HG03097 (cell line): Measurements from ENCODE around the gene CYP2U1.
"Not testable (repeated sequence)": the region's sequence is repeated elsewhere in the genome, so short reads cannot be mapped to it uniquely, and the experiment has no call there.

Experiments used
- ATAC-seq: cut with Tn5 transposase; IDR thresholded peaks from one replicate; pipeline ENCODE4 v1.9.1; 2021; ENCODE audit not compliant: unreplicated experiment, low FRiP score

Gene CYP2U1

DNA sequence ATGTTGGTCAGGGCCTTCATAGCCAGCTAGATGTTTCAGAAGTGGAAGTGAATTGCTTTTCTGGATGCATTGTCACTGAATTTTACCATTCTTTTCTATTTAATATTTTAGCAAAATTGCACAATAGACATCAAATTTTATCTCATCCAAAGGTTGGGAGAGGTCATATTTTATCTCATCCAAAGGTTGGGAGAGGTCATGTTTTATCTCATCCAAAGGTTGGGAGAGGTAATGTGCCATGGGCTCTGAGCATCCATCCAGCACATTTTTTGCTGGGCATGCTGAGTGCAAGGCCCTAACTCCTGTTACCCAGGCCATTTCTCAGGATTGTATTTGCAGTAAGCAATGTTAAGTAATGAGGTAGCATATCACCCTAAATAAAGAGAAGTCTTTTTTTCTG lies 14.7 kb upstream of the CYP2U1 start:
- no peak for ATAC-seq

DNA sequence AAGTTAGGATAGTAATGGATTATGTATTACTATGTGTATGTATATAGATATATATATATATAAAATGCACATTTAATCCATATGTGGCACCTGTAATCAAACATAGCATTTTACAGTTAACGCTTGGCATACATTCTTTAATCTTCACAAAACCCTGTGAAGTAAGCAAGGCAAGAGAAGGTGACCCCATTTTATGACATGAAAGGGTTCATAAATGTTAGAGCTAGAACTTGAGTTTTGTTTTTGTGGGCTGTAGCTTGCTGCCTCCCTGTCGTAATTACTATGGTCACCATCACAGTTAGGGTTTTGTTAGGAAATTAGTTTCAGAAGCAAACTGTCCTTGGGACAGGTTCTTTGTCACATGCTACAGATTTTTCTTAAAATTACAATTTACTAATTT lies 13.8 kb upstream of the CYP2U1 start:
- ATAC-seq: no peak

DNA sequence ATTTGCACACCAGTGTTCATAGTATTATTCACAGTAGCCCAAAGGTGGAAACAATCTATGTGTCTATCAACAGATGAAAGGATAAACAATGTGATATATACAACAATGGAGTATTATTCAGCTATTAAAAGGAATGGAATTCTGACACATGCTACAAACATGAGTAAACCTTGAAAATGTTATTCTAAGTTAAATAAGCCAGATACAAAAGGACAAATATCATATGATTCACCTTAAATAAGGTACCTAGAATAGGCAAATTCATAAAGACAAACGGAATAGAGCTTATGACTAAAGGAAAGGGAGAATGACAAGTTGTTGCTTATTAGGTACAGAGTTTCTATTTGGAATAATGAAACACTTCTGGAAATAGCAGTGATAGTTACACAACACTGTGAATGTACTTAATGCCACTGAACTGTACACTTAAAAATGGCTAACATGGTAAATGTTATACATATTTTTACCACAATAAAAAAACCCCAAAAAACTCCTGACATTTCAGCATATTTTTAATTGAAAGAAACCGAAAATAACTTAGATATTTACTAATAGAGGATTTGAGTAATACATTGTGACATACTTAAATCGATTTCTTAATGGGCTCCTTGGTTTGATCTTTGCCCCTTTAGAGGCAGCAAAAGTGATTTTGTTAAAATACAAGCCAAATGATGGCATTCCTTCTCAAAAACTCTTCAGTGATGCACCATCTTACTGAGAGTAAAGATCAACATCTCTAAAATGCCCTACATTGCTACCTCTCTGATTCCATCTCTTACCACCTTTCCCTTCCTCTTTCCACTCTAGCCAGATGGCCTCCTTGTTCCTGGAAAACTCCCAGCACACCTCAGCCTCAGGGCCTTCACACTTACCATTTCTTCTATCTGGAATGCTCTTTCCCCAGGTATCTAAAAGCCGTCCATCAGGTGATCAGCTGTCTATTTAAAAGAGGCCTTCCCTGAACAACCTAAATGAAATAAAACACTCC lies 8.6 kb upstream of the CYP2U1 start:
- no peak for ATAC-seq

DNA sequence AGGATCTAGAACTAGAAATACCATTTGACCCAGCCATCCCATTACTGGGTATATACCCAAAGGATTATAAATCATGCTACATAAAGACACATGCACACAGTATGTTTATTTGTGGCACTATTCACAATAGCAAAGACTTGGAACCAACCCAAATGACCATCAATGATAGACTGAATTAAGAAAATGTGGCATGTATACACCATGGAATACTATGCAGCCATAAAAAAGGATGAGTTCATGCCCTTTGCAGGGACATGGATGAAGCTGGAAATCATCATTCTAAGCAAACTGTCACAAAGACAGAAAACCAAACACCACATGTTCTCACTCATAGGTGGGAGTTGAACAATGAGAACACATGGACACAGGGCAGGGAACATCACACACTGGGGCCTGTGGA lies 5.6 kb upstream of the CYP2U1 start:
- ATAC-seq: not testable (repeated sequence)

DNA sequence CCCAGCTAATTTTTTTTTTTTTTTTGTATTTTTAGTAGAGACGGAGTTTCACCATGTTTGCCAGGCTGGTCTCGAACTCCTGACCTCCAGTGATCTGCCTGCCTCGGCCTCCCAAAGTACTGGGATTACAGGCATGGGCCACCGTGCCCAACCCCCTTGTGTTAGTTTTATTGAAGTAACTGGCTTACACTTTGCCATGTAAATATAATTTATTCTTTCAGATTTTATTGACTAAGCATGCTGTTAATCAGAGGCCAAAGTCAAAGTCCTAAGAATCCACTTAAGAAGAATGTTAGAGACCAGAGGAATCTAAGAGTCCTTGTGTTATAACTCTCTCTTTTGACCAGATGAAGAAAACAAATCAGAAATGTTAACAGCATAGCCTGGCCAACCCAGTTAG lies 4.5 kb upstream of the CYP2U1 start:
- ATAC-seq: not testable (repeated sequence)

DNA sequence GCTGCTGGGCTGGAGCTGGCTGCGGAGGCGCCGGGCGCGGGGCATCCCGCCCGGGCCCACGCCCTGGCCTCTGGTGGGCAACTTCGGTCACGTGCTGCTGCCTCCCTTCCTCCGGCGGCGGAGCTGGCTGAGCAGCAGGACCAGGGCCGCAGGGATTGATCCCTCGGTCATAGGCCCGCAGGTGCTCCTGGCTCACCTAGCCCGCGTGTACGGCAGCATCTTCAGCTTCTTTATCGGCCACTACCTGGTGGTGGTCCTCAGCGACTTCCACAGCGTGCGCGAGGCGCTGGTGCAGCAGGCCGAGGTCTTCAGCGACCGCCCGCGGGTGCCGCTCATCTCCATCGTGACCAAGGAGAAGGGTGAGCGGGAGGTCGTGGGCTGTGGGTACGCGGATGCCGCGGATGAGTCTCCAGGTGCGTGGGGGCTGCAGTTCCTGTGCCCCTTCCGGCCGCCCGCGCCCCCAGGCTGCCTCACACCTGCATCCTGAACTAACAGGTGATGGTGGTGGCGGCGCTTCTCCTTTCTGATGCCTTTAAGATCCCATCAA lies 499 bp downstream of the CYP2U1 start:
- ATAC-seq: peak; percentile 17

DNA sequence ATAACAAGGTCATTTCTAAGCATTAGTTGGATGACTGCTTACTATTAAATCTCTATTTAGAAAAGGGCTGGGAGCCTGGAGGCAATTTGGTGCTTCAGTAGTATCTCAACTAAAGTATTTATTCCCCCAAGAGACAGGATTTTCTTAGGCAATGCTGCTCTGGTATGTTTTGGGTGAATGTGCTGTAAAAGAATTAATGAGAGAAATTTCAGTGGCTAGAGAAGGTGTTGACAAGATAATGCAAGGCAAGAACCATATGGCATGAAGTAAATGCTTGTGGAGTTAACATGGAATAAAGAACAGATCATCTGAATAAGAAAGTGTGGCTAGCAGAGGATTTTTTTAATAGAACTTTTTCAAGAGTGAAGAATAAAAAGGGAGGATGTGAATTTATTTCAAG lies 3.9 kb downstream of the CYP2U1 start:
- ATAC-seq: no peak

DNA sequence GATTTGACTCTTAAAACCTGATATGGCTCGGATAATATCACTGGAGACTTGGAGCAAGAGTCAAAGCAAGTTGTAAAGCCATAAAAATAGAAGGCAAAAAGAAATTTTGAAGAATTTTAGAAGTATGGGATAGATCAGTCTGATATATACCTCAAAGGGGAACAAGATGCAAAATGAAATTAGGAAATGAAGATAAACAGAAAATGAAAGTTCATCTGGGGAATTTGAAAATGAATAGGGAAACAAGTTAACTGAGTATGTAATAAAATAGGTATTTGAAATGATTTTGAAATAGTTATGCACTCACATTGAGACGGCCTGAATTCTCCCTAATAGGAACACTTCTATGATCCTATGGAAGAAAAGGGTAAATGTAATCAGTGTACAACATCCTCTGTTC lies 5.7 kb downstream of the CYP2U1 start:
- no peak for ATAC-seq

DNA sequence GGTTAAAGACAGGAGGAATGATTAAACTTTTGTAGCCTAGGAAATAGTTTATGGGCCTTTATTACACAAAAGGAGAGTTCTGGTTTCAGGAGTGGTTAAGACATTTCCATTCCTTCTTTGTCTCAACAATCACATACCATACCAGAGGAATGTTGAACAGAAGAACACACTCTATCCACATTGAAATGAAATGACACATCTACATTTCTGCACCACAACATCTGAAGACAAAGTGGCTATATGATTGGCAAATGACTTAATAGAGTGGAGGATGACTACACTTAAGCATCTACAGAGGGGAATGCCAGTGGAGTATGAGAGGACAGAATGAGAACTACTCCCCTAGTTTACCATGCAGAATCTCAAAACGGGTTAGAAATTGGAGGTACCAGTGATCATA lies 8.0 kb downstream of the CYP2U1 start:
- no peak for ATAC-seq

DNA sequence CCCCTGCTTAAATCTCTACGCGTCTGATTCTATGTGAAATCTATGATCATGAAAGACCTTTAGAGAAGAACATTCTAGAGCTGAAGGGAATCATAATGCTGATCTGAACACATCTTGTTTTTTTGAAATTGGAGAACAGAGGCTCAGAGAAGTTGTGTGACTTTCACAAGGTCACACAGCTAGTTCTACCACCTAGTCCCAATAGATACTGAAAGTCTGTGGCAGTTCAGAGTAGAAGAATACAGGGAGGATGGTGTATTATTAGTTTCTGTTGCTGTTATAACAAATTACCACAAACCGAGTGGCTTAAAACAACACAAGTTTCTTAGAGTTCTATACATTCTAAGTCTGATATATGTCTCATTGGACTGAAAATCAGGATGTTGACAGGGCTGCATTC lies 14.5 kb downstream of the CYP2U1 start:
- no peak for ATAC-seq

DNA sequence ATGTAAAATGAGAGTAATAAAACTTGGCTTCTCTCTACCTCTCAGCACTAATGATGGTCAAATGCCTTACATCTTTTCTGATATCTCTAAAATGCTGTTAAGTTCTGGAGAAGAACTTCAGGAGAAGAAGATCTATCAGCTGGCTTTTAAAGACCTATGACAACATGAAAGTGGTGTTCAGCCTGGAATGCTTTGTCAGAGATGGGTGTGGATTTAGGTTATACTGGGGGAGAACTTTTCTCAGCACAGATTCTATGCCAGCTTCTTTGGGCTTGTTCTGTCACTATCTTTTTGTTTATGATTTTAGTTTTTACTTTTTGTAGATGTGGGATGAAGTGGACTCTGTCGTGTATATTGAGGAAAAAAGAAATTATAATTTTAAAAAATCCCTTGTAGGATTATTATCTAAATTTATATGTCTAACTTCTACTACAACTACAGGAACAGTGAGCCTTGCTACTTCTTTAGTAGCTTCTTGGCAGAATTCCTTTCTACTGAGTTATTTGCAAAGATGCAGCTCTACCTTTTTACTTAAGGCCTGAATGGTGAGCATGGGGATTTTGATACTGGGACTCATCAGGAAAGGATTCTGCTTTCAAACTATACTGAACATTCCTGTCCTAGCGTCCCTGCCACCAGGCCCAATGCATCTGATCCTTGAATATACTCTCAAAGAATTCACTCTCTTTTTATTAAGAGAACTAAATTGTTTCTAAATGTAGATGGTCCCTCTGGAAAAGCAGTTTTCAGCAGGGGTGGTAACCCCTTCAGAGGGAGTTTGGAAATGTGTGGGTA lies 19.6 kb downstream of the CYP2U1 start:
- ATAC-seq: no peak

DNA sequence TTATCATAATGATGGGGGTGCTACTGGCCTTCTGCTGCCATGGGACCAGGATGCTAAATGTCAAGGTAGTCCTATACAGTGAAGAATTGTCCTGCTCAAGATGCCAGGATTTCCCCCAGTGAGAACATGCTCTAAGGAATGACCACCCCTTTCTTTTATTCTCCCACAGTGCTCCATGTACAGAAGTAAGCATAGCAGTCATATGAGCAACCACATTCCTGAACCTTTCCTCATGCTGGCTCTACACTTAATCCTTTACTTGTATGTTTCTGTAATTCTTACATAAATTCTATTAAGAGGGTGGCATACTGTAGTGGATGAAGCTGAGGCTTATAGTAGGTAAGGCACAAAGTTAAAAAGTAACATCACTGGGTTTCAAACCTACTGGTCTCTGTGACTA lies 20.2 kb downstream of the CYP2U1 start:
- ATAC-seq: no peak

DNA sequence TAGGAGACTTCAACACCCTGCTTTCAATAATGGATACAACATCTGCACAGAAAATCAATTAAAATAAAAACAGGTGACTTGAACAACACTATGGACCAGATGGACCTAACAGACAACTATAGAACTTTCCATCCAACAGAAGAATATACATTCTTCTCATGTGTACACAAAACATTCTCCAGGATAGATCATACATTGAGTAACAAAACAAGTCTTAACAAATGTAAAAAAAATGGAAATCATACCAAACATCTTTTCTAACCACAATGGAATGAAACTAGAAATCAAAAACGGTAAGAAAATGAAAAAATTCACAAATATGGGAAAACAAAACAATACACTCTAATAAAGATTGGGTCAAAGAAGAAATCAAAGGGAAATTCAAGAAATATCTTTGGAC lies 24.7 kb downstream of the CYP2U1 start:
- ATAC-seq: no peak

DNA sequence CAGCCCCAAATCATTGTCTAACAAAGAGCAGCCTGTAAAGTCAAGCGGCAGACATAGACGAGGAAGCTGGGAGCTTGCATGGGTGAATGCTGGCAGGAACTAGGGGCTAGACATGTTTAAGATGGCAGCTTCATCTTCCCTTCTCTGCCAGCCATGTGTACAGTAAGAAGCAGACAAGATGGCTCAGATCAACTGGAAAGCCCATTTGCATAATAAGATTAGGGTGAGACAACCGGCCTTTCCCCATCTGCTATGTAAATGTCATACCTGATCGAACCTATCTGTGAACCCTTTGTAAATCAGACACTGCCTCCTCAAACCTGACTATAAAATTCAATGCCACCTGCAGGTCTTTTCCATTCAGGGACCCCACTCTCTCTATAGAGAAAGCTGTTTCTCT lies 35.6 kb downstream of the CYP2U1 start:
- ATAC-seq: no peak

DNA sequence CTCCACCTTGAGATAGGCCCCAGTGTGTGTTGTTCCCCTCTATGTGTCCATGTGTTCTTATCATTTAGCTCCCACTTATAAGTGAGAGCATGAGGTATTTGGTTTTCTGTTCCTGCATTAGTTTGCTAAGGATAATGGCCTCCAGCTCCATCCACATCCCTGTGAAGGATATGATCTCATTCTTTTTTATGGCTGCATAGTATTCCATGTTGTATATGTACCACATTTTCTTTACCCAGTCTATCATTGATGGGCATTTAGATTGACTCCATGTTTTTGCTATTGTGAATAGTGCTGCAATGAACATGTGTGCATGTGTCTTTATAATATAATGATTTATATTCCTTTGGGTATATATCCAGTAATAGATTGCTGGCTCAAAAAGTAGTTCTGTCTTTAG lies 36.2 kb downstream of the CYP2U1 start:
- ATAC-seq: not testable (repeated sequence)

DNA sequence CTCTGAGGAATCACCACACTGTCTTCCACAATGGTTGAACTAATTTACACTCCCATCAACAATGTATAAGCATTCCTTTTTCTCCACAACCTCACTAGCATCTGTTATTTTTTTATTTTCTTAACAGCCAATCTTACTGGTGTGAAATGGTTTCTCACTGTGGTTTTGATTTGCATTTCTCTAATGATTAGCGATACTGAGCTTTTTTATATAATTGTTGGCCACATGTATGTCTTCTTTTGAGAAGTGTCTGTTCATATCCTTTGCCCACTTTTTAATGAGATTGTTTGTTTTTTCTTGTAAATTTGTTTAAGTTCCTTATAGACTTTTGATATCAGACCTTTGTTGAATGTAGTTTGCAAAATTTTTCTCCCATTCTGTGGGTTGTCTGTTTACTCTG lies 36.6 kb downstream of the CYP2U1 start:
- ATAC-seq: not testable (repeated sequence)

DNA sequence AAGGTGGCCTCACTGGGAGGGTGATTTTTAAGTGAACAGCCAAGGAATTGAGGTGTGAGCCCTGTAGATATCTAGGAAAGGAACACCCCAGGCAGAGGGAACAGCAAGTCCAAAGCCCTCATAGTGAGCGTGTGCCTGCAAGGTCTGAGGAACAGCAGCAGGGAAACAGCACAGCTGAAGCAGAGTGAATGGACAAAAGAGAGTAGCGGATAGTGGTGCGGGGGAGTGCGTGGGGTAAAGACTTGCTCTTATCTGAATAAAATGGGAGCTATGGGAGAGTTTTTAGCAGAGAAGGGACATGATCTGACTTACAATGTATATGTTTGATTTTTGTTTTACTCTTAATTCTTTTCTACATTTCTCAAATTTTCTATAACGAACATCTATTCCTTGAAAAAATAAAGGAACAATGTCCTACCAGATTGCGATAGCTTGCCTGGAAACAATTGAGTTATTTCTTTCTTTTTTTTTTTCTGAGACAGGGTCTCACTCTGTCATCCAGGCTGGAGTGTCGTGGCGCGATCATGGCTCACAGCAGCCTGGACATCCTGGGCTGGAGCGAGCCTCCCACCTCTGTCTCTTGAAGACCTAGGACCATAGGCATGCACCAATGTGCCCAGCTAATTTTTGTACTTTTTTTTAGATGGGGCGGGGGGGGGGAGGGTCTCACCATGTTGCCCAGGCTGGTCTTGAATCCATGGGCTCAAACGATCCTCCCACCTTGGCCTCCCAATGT lies 38.9 kb downstream of the CYP2U1 start:
- no peak for ATAC-seq

DNA sequence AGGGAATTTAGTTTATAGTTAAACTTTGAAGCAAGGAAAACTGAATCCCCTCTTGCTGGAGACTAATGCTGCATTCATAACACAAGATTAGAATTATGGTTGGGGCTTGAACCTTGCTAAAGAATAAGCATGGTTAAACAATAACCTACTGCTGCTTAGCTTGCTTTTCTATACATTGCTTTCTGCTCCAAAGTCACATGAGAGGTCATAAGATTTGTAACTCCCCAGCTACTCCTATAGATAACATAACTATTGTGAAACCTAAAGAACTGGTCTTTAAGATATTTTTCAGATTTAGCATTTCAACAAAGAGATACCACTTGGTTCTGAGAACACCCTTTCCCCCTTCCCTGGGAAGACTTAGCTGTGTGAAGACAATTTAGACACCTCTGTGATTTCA lies 41.3 kb downstream of the CYP2U1 start:
- no peak for ATAC-seq

DNA sequence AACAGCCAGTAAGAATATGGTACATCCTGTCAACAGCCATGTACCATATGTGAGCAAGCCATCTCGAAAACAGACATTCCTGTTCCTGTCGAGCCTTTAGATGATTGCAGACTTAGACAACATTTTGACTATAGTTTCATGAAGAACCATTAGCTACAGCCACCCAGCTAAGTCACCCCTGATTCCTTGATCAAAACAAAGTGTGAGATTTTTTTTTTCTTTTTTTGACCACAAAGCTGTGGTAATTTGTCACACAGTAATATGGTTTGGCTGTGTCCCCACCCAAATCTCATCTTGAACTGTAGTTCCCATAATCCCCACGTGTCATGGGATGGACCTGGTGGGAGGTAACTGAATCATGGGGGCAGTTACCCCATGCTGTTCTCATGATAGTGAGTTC lies 43.2 kb downstream of the CYP2U1 start:
- ATAC-seq: no peak

DNA sequence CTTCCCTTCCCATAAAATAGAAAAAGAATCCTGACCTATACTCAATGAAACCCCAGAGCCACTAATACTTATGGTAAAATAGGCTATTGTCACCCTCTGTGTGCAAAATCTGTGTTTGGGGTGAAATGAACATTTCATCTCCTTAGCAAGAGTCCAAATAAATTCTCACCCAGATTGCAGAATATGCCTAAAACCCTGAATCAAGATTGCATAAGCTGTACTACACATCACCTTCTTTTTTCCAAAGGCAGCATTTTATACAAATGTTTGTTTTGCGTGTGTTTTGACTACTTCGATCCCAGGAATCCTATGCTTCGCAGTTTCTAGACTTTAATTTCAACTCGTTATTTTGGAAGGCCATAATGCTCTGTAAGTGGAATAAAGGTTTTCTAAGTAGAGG lies 46.1 kb downstream of the CYP2U1 start:
- no peak for ATAC-seq
